Activated T-cell treated with anti-CD3 and anti-CD28 coated beads, Interleukin-2, amount 50 U/mL, for 48 hours (primary cell): ENCODE measurements around the gene C20orf96.

Experiments
- DNase-seq, 2 experiments: peaks; one replicate each; pipeline ENCODE4 v3.0.0-alpha.2; 2020

Gene C20orf96

DNA sequence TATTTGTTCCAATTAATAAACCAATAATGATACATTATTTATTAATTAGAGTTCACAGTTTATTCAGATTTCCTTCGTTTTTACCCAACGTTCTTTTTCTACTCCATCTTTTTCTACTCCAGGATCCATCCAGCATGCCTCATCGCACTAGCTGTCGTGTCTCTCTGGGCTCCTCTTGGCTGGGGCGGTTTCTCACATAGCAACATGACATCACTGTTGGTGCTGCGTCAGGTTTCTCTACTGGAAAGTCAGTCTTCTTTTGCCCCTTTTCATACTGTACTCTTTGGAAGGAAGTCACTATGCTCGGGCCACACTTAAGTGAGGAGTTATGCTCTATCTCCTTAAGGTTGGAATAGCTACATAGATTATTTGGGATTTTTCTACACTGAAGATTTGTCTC is 21.1 kb upstream of the C20orf96 start:
- no peak for DNase-seq

DNA sequence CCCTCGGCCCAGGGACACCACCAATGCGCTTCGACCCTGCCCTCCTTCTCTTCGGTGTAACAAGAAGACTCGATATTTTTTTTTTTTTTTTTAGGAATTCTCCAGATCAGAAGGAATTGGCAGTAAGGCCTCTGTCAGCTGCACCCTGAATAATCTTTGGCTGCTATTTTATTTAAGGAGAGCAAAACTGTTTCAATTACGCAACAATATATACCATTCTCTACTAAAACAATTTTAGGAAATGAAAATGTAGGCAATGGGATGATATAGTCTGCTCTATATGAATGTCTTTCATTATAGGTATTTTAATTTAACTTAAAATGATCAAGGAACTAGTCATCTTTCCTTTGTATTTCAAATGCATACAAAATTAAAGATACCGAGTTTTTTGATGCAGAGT is 20.1 kb upstream of the C20orf96 start:
- no peak for DNase-seq

DNA sequence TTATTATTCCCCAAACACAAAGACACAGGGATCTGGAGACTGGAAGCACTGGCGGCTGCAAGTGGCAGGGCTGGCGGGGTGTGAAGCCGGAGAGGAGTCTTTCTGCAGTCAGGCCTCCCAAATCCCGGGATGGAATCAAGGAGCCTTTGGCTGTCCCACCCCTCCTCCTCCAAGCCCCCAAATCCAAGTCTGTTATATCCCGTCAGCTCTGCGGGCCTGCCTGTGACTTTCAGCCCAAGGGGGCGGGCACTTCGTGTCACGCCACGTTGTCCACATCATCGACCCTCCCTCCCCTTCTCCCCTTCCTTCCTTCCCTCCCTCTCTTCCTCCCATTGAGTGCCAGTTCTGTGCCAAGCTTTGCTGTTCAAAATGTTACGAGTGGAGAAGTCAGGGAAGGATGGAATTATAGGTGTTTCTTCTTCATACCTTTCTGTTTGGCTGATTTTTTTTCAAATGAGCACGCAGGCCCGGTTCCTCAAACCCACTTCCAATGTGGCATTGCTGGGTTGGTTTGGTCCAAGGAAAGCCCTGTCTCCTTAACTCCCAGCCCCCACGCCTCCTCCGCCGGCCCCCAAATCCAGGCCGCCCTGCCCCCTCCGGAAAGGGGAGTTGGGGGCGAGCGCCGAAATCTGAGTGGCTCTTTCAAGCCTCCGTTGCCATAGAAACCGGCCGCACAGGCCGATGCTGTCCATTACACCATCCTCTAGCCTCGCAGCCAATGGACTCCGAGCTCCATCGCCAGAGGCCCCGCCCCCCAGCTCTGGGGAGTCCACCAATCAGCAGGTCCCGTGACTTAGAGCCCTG is 19.5 kb upstream of the C20orf96 start:
- peak; percentile 90 for DNase-seq

DNA sequence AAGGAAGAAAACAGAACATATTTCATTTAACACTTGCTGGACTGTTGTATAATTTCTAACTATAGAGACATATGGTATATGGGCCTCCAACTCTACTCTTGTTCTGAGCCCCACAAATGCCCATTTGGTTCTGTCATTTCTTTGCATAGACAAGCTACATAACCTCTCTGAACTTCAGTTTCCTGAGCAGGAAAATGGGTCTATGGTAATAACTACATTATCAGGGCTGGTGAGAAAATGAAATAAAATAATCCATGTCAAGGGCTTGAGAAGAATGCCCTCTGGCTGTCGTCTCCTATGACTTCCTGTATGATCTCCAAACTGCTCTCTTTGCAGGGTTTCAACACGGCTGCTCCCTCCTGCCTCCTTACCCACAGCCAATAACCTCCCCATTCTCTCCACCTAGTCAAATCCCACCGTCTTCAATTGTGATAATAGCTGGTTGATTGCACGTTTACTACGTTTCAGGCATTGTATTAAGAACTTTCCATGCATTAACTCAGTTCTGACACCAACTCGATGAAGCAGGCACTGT is 18.8 kb upstream of the C20orf96 start:
- DNase-seq = no peak

DNA sequence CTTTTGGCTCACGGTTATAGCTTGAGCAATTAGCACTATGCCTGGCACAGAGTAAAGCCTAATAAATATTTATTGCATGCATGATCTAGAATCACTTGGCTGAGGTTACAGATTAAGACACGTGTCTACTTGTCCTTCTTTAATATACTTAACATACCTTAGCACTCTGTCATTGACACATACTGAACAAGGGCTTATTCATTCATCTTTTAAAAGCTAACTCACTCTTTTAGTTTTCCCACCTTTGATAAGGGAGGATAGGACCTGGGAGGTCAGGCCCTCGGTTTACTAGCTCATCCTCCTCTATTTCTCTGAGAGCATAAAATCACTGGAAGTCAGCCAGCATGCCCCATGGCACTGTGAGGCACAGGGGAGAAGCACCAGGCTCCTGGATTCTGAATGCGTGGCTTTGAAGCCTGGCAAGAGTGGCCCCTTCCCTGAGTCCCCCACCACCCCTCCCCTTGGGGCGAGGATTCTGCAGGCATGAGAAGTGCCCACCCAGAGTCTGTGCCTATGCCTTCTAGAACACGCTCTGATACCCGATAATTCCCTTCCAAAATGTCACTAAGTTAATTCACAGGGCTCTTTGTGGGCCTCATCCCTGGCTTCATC is 18.0 kb upstream of the C20orf96 start:
- no peak for DNase-seq

DNA sequence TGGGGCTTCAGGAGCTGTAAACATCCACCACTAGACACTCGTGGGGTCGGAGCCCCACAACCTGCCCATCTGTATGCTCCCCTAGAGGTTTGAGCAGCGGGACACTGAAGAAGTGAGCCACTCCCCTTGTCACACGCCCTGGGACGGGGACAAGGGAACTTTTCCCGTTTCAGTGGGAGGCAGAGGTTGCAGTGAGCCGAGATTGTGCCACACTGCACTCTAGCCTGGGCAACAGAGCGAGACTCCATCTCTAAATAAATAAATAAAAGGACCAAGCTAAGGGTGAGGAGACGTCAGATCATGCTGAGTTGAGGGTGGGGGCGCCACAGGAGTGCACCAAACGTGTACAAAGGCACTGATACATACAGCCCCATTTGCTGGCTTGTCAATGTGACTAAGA is 15.2 kb upstream of the C20orf96 start:
- DNase-seq = no peak

DNA sequence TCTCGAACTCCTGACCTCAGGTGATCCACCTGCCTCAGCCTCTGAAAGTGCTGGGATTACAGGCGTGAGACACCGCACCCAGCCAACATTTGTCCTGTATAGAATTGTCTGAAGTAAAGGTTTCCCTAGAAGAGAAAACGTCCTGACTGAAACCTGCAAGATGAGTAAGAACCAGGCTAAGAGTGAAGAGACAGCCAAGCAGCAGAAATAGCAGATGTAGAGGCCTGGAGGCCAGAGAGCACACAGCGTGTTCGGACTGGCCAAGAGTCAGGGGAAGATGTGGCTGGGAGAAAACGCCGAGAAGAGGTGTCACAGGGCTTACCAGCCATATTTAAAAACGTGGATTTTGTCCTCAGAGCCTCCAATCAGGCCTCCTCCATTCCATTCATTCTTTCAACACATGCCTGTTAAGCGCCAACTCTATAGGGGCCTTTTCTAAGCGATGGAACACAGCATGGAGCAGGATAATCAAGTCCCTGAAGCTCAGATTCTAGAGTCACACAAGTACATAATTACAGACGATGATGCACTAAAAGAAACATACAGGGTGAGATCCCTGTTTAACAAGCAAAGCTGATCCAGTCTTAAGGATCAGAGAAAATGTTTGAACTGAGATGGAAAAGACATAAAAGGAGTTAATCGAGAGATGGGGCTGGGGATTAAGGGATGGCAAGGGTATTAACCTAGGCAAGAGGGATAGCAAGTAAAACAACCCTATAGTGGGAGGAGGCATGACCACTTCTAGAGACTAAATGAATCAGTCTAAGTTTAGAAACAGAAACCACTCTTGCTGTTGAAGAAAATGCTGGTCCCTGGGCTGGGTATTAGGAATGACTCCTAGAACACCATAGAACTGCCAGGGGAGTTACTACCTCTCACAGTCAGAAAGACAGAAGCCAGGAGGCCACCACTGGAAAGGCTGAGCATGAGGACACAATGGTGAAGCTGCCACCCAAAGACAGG is 11.6 kb upstream of the C20orf96 start:
- peak in 1 of 2 experiments; percentile 41 for DNase-seq

DNA sequence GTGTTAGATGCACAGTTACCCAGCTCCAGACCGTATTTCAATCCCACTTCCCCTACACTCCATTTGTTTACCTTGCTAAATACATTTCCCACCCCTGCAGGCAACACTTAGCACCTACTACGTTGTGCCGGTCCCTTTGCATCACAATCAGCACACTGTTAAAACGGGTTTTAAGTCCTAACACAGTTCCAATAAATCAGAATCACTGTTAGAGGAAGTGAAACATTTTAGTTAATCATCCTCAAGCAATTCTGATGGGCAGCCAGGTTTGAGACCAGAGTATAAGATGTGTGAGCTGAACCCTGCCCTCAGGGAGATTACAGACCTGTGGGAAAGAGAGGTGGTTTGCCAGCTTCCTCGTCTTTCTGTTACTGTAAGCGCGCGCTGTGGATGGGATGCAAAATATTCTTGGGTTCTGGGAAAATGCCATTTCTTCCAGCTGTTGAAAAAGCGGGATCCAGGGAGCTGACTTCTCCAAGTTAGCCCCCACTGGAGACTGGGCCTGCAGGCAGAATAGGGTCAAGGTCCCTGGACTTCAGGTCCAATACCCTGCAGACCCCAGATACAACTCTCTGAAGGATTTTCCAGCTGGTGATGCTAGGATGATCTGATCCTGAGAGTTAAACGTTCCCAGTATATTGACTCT is 9.9 kb upstream of the C20orf96 start:
- DNase-seq = no peak

DNA sequence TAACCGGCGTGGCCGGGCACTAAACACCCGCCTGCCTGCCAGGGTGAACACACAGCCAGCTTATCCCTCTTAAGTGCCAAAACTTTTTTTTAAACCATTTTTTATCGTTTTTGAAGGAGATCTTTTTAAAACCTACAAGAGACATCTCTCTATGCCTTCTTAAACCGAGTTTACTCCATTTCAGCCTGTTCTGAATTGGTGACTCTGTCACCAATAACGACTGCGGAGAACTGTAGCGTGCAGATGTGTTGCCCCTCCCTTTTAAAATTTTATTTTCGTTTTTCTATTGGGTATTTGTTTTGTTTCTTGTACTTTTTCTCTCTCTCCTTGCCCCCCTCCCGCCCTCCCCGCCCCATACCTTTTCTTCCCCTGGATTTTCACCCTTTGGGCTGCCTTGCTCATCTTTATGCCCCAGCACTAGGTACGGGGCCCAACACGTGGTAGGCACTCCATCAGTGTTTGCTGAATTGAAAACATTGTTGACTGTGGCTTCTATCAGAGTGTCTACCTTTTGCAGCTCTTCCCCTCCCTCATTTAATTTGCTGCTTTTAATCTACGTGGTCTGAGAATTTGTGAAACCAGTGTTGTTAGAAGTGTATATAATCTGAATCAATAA is 8.3 kb upstream of the C20orf96 start:
- no peak for DNase-seq

DNA sequence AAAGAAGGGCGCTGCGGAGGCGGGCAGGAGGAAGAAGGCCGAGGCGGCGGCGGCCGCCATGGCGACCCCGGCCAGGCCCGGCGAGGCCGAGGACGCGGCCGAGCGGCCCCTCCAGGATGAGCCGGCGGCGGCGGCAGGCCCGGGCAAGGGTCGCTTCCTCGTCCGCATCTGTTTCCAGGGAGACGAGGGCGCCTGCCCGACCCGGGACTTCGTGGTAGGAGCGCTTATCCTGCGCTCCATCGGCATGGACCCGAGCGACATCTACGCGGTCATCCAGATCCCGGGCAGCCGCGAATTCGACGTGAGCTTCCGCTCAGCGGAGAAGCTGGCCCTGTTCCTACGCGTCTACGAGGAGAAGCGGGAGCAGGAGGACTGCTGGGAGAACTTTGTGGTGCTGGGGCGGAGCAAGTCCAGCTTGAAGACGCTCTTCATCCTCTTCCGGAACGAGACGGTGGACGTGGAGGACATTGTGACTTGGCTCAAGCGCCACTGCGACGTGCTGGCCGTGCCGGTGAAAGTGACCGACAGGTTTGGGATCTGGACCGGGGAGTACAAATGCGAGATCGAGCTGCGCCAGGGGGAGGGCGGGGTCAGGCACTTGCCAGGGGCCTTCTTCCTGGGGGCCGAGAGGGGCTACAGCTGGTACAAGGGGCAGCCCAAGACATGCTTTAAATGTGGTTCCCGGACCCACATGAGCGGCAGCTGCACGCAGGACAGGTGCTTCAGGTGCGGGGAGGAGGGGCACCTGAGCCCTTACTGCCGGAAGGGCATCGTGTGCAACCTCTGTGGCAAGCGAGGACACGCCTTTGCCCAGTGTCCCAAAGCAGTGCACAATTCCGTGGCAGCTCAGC is 7.6 kb upstream of the C20orf96 start:
- DNase-seq = peak; percentile 64 to 72

DNA sequence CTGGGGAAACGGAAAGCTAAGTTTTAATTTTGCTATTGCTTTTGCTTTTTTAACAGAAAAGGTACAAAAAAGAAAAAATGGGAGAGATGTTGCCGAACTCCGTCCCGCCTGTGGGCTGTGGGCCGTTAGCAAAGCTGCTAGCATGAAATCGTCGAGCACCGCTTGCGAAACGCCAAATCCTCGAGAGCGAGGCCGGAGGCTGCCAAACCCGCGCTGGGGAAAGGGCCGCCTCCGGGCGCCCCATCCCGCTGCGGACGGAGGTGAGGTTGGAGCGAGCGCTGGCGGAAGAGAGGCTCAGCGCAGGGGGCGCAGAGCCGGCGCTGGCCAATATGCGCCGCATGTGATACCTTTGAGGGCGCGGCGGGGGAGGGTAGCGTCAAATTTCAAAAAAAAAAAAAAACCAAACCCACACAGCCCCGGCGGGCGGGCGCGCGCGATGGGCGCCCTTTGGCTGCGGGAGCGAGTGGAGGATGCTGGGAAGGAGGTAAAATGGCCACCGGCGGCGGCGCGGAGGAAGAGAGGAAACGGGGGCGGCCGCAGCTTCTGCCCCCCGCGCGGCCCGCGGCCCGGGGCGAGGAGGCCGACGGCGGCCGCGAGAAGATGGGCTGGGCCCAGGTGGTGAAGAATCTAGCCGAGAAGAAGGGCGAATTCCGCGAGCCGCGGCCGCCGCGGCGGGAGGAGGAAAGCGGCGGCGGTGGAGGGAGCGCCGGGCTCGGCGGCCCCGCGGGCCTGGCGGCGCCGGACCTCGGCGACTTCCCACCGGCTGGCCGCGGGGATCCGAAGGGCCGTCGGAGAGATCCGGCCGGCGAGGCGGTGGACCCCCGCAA is 6.8 kb upstream of the C20orf96 start, which contains the start of gene ZCCHC3:
ZCCHC3 (plus strand) TSS at position 473 of the 827 bp plus-strand sequence; CDS start at position 490, 17 bp downstream.
- DNase-seq = peak; percentile 87 to 88

DNA sequence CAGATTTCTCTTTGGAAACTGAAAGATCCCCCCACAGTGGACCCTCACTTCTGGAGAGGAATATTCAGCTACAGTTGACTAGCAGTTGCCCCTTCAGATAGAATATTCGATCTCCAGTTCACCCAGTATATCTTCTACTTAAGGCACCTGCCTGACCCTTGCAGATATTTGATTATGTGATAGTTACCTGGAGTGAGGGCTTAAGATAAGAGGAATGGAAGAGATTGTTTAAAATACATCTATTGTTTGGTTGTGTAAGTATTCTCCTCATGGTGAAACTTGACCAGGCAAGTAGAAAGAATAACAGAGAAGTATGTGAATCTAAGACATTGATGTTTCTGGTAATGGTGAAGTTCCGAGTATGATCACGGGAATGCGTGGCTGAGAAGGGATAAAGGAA is 5.3 kb upstream of the C20orf96 start:
- no peak for DNase-seq

DNA sequence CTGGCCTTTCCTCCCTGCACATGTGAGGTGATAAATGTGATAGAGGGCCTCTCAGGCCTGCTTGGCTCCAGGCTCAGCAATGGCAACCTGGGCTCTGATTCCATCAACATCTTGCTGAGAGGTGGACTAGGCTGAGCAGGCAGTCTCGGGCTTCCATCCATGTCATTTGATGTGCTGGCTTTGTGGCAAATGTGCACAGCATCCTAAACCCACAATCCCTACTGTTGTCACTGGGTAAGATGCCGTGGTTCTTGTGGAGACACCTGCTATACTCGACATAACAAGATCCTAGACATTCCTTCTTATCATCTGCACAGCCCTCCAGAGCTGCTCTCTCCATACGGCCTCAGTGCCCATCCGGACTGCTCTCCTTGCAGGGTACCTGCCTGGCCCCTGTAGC is 4.1 kb upstream of the C20orf96 start:
- no peak for DNase-seq

DNA sequence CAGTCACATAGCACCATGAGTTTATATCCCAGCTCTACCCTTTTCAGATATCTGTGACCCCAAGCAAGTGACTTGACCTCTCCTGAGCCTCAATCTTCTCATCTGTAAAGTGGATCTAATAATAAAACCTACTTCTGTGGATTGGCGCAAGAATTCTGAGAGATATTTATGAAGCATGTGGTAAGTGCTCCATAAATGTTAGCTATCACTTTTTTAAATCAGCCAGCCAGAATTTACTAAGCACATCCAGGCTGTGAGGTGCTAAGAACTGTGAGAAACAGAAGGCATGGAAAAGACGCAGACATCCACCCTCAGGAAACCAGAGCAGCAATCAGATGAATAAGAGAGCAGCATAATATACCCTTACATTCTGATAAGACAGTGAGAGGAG is 862 bp downstream of the C20orf96 start:
- no peak for DNase-seq

DNA sequence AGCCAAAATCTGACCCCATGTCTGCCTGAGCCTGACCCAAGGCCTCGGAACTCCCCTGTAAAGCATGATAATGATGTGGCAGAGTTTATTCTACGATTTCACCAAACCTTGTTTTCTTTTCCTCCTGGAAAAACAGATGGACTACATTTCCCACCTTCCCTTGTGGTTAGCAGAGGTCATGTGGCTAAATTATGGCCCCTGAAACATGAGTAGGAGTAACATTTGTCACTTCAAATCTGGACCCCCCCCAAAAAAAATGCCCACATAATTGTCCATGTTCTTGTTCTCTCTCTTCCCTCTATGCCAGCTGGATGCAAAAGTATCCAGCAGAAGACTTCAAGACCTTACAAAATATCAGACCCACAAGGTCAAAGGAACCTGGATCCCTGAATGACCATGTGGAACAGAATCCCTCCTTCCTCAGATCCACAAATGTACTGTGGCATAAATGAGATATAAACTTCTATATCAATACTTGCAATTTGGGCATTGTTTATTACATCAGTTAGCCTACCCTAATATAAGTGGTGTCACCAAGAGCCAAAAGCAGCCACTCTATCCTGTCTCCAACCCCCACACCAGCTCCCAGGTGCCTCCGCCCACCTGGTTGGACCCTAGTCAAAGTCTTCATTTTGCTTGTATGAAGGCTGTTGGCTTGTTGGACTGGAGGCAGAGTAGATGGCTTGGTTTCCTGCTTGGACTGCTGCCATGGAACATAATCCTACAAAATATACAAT is 1.4 kb downstream of the C20orf96 start:
- DNase-seq = no peak

DNA sequence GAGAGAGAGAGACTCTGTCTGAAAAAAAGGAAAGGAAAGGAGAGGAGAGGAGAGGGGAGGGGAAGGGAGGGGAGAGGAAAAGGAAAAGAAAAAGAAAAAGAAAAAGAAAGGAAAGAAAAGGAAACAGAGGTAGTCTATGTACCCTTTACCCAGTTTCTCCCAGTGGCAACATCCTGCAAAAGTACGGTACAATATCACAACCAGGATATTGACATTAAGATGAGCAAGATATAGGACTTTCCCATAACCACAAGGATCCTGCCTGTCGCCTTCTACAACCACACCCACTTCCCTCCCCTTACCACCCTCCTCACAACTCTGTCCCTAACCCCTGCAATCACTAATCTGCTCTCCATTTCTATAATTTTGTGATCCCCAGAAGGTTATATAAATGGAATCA is 4.0 kb downstream of the C20orf96 start:
- DNase-seq = no peak

DNA sequence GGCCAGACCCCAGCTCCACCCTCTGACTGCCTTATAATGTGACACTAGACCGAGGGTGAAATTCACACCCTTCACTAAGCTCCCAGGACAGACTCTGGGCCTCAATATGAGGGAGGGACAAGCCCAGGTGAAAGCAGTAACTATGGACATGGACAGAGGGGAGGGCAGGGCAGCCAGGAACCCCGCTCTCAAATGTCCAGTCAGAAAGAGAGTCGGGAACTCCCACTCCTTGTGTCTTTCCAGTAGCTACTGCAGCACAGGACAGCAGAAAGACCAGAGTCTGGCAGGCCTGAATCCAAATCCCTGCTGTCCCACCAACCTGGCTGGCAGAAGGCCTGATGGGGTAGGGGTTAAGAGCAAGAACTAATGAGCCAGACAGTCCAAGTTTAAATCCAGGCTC is 6.4 kb downstream of the C20orf96 start:
- no peak for DNase-seq

DNA sequence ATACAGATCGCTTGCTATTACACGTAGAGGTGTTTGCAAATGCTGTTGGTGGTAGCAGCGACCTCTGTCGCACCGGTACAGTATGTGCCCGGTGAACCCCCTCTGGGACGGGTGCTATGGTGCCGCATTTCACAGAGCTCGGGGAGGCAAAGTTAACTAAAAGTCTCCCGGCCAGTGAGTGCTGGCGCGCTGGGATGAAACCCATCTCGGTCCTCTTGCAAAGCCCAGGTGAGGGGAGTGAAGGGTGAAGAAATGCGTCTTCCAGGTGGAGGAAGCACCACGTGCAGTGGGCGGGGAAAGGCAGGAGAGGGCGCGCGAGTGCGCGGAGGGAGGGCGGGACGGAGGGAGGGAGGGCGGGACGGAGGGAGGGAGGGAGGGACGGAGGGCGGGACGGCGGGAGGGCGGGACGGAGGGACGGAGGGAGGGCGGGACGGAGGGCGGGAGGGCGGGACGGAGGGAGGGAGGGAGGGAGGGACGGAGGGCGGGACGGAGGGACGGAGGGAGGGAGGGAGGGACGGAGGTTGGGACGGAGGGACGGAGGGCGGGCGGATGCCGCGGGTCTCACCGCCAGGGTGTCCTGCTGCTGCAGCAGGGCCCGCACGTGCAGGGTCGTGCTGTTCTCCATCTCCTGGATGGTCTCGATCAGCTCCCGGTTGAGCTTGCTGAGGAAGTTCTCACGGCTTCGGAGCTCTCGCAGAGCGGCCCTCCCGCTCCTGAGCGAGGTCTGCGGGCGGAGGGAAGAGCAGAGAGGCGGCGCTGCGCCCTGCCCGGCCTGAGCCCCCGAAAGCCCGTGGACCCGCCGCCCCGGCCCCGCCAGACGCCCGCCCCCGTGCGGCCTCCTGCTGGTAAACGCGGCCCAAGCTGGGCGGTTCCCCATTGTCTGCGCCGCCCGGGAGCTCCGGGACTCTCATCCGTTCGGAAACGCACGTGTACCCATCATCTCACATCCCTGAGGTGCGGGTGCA is 11.7 kb downstream of the C20orf96 start:
- peak in 1 of 2 experiments; percentile 11 for DNase-seq
